Osteocyte (in vitro differentiated cells): Measurements from ENCODE around the gene ZNF677. TPM values are rescaled to one million over a fixed set of nuclear protein-coding genes. Genes with fewer than 3 reads are reported as not detected.
A peak's percentile ranks its signal among the peaks of the same experiment; 100 is the strongest.
"Not testable (repeated sequence)": the region's sequence is repeated elsewhere in the genome, so short reads cannot be mapped to it uniquely, and the experiment has no call there.

ENCODE experiments used
- DNase-seq: peaks from one replicate; pipeline ENCODE4 v3.0.0; 2021; ENCODE audit warnings: mixed read lengths; ENCODE audit not compliant: unreplicated experiment; ENCODE audit errors: extremely low spot score
- H3K27ac Mint-ChIP-seq: one replicate; pipeline ENCODE4 v1.8.0; 2021; ENCODE audit warnings: mild to moderate bottlenecking, mixed read lengths; ENCODE audit not compliant: unreplicated experiment
- H3K27me3 Mint-ChIP-seq: one replicate; pipeline ENCODE4 v1.8.0; 2021; ENCODE audit warnings: mixed read lengths; ENCODE audit not compliant: unreplicated experiment
- H3K36me3 Mint-ChIP-seq: one replicate; pipeline ENCODE4 v1.8.0; 2021; ENCODE audit warnings: mixed read lengths; ENCODE audit not compliant: unreplicated experiment
- H3K4me1 Mint-ChIP-seq: one replicate; pipeline ENCODE4 v1.8.0; 2021; ENCODE audit warnings: mixed read lengths; ENCODE audit not compliant: unreplicated experiment
- H3K4me3 Mint-ChIP-seq: one replicate; pipeline ENCODE4 v1.8.0; 2021; ENCODE audit warnings: mild to moderate bottlenecking, moderate library complexity, mixed read lengths; ENCODE audit not compliant: unreplicated experiment
- H3K9me3 Mint-ChIP-seq: one replicate; pipeline ENCODE4 v1.8.0; 2021; ENCODE audit warnings: mixed read lengths; ENCODE audit not compliant: unreplicated experiment
- CTCF ChIP-seq: fragments of 200-600 bp; sonication (generic); IDR thresholded peaks from 2 replicates; pipeline ENCODE4 v1.5.0; 2021; ENCODE audit warnings: antibody characterized with exemption, mild to moderate bottlenecking, moderate library complexity
- long read RNA-seq: library from polyadenylated mRNA; unstranded; transcript quantifications from one replicate; pipeline ENCODE4 v2.0.0, GENCODE V29; 2021
- total RNA-seq: library from RNA; stranded (reverse); gene quantifications from 2 replicates; pipeline ENCODE4 v1.2.1, GENCODE V29; 2021

ZNF677 gene
- total RNA-seq, result 24.8 and 28.4 TPM in 2 replicates
- long read RNA-seq, transcript ZNF677-210 (4 exons, 706 nt), result minor isoform, 8 of 53 reads
- long read RNA-seq, transcript ZNF677-211 (4 exons, 719 nt), result major isoform, 19 of 53 reads
- long read RNA-seq, transcript ZNF677-209 (1 exons, 3,207 nt), result minor isoform, 6 of 53 reads
- long read RNA-seq, transcript ZNF677-206 (5 exons, 3,497 nt), result minor isoform, 7 of 53 reads
- long read RNA-seq, partial matches to known transcripts, result 4 of 53 reads
- long read RNA-seq, other reads (novel, unspliced or antisense), result 3 of 53 reads

GRCh38 chr19:53254411-53255341 is at the start of gene ZNF677:
TSS of gene ZNF677 (minus strand) at chr19:53254873. CDS start at chr19:53251550, 3,323 bp downstream.
- no peak for TF ChIP-seq CTCF
- Mint-ChIP-seq H3K4me3 (peak within 1 kb of the TSS; percentile 91), H3K4me1 (peaks cover 10% of the 10 kb centered on the region), H3K27ac (peak within 1 kb of the TSS; percentile 90), H3K27me3 (no peaks in the 10 kb centered on the region), H3K9me3 (peaks cover 55% of the 10 kb centered on the region), H3K36me3 (peaks cover 42% of the 10 kb centered on the region)
- DNase-seq, result peak; percentile 93

GRCh38 chr19:53301341-53301740 is 46.7 kb upstream of the ZNF677 start:
- peaks cover 23% of the 10 kb centered on the region for H3K9me3 Mint-ChIP-seq
- not testable (repeated sequence) for H3K27ac Mint-ChIP-seq, H3K36me3 Mint-ChIP-seq, H3K27me3 Mint-ChIP-seq, H3K4me3 Mint-ChIP-seq, DNase-seq, H3K4me1 Mint-ChIP-seq

GRCh38 chr19:53294786-53295441 is 40.2 kb upstream of the ZNF677 start:
- H3K36me3 Mint-ChIP-seq, result no peaks in the 10 kb centered on the region
- no peak overlapping the region for H3K4me3 Mint-ChIP-seq
- no peak for TF ChIP-seq CTCF
- peak; percentile 30 for DNase-seq
- no peaks in the 10 kb centered on the region for H3K4me1 Mint-ChIP-seq
- peaks cover 43% of the 10 kb centered on the region for H3K9me3 Mint-ChIP-seq
- no peaks in the 10 kb centered on the region for H3K27me3 Mint-ChIP-seq
- H3K27ac Mint-ChIP-seq, result no peak overlapping the region

GRCh38 chr19:53290758-53291549 is 36.3 kb upstream of the ZNF677 start:
- H3K27me3 Mint-ChIP-seq, result no peaks in the 10 kb centered on the region
- H3K9me3 Mint-ChIP-seq, result peaks cover 53% of the 10 kb centered on the region
- no peaks in the 10 kb centered on the region for H3K36me3 Mint-ChIP-seq
- no peak overlapping the region for H3K27ac Mint-ChIP-seq
- peak; percentile 84 for DNase-seq
- no peak overlapping the region for H3K4me3 Mint-ChIP-seq
- no peak for TF ChIP-seq CTCF
- no peaks in the 10 kb centered on the region for H3K4me1 Mint-ChIP-seq

- peaks cover 29% of the 10 kb centered on the region for H3K9me3 Mint-ChIP-seq
- no peaks in the 10 kb centered on the region for H3K36me3 Mint-ChIP-seq
- TF ChIP-seq CTCF, result no peak
- H3K27me3 Mint-ChIP-seq, result no peaks in the 10 kb centered on the region
- H3K4me1 Mint-ChIP-seq, result no peaks in the 10 kb centered on the region
- H3K4me3 Mint-ChIP-seq, result no peak overlapping the region
- no peak overlapping the region for H3K27ac Mint-ChIP-seq
- no peak for DNase-seq
Observed at GRCh38 chr19:53285087-53285486, 30.4 kb upstream of the ZNF677 start.

GRCh38 chr19:53281947-53282346 is 27.3 kb upstream of the ZNF677 start:
- not testable (repeated sequence) for H3K36me3 Mint-ChIP-seq, H3K4me1 Mint-ChIP-seq, H3K27ac Mint-ChIP-seq, H3K27me3 Mint-ChIP-seq, H3K4me3 Mint-ChIP-seq
- peaks cover 35% of the 10 kb centered on the region for H3K9me3 Mint-ChIP-seq
- DNase-seq, result peak; percentile 40
